ENCODE data around the gene NEK1.

The NEK1 gene

GRCh38 chr4:169611991-169612870 lies at the start of gene NEK1:
TSS of gene NEK1 (minus strand) at chr4:169612583. CDS start at chr4:169602630, 9,953 bp downstream.
- Histone ChIP-seq H3F3A (ENCODE audit: insufficient read depth, low read length) (peaks cover 20% of the 10 kb centered on the region), H3K27ac (ENCODE audit: low read length) (peak within 1 kb of the TSS; percentile 97), H3K79me2 (ENCODE audit: low read length) (peaks cover 21% of the 10 kb centered on the region), H3K4me3 (ENCODE audit: low read length) (peak within 1 kb of the TSS; percentile 78), H2AFZ (ENCODE audit: low read length) (peak within 1 kb of the TSS; percentile 80), H3K4me1 (ENCODE audit: low read length) (peaks cover 9% of the 10 kb centered on the region), H3K9me3 (replicated peaks; ENCODE audit: insufficient read depth, low read length) (no peaks in the 10 kb centered on the region), H4K20me1 (ENCODE audit: insufficient read depth, low read length) (no peaks in the 10 kb centered on the region), H3K27me3 (replicated peaks; ENCODE audit: insufficient read depth, low read length) (no peaks in the 10 kb centered on the region), H3K9me2 (replicated peaks; ENCODE audit: insufficient read depth, low read length) (no peaks in the 10 kb centered on the region), H3K9ac (ENCODE audit: low read length) (peak within 1 kb of the TSS; percentile 93), H3K36me3 (replicated peaks; ENCODE audit: insufficient read depth, low read length) (no peaks in the 10 kb centered on the region), H3K4me2 (ENCODE audit: low read depth, low read length) (peak within 1 kb of the TSS; percentile 89)
- TF ChIP-seq EZH2 (optimal IDR thresholded peaks at IDR 0.05; ENCODE audit: low read depth, low read length) = no peak
- no peak for TF ChIP-seq EZH2phosphoT487 (IDR thresholded peaks at IDR 0.05; ENCODE audit: low read length)
- TF ChIP-seq CTCF (IDR thresholded peaks at IDR 0.05; ENCODE audit: low read length) = no peak
- peak; percentile 89 for DNase-seq

GRCh38 chr4:169661761-169662160 lies 49.4 kb upstream of the NEK1 start:
- Histone ChIP-seq H3K9me3 (replicated peaks; ENCODE audit: insufficient read depth, low read length) (no peaks in the 10 kb centered on the region), H2AFZ (ENCODE audit: low read length) (no peak overlapping the region), H3K27ac (ENCODE audit: low read length) (no peak overlapping the region), H3F3A (ENCODE audit: insufficient read depth, low read length) (no peaks in the 10 kb centered on the region), H3K27me3 (replicated peaks; ENCODE audit: insufficient read depth, low read length) (no peaks in the 10 kb centered on the region), H3K4me1 (ENCODE audit: low read length) (no peaks in the 10 kb centered on the region), H3K79me2 (ENCODE audit: low read length) (peaks cover 14% of the 10 kb centered on the region), H3K36me3 (replicated peaks; ENCODE audit: insufficient read depth, low read length) (no peaks in the 10 kb centered on the region), H3K9ac (ENCODE audit: low read length) (no peak overlapping the region), H3K4me2 (ENCODE audit: low read depth, low read length) (no peak overlapping the region), H3K4me3 (ENCODE audit: low read length) (no peak overlapping the region), H4K20me1 (ENCODE audit: insufficient read depth, low read length) (peaks cover 4% of the 10 kb centered on the region; the same call in 1 of the 2 replicates), H3K9me2 (replicated peaks; ENCODE audit: insufficient read depth, low read length) (no peaks in the 10 kb centered on the region)
- no peak for DNase-seq
- no peak for TF ChIP-seq EZH2phosphoT487 (IDR thresholded peaks at IDR 0.05; ENCODE audit: low read length)
- TF ChIP-seq CTCF (IDR thresholded peaks at IDR 0.05; ENCODE audit: low read length) = no peak
- TF ChIP-seq EZH2 (optimal IDR thresholded peaks at IDR 0.05; ENCODE audit: low read depth, low read length) = no peak

GRCh38 chr4:169660929-169661328 lies 48.5 kb upstream of the NEK1 start:
- no peaks in the 10 kb centered on the region for H3K27me3 ChIP-seq (replicated peaks; ENCODE audit: insufficient read depth, low read length)
- no peak overlapping the region for H3K27ac ChIP-seq (ENCODE audit: low read length)
- H3K4me1 ChIP-seq (ENCODE audit: low read length) = no peaks in the 10 kb centered on the region
- no peaks in the 10 kb centered on the region for H3K36me3 ChIP-seq (replicated peaks; ENCODE audit: insufficient read depth, low read length)
- peaks cover 4% of the 10 kb centered on the region; the same call in 1 of the 2 replicates for H4K20me1 ChIP-seq (ENCODE audit: insufficient read depth, low read length)
- TF ChIP-seq CTCF (IDR thresholded peaks at IDR 0.05; ENCODE audit: low read length) (no peak), EZH2 (optimal IDR thresholded peaks at IDR 0.05; ENCODE audit: low read depth, low read length) (no peak), EZH2phosphoT487 (IDR thresholded peaks at IDR 0.05; ENCODE audit: low read length) (no peak)
- no peaks in the 10 kb centered on the region for H3K9me3 ChIP-seq (replicated peaks; ENCODE audit: insufficient read depth, low read length)
- H2AFZ ChIP-seq (ENCODE audit: low read length) = no peak overlapping the region
- no peak overlapping the region for H3K4me2 ChIP-seq (ENCODE audit: low read depth, low read length)
- H3K9ac ChIP-seq (ENCODE audit: low read length) = no peak overlapping the region
- no peak for DNase-seq
- H3F3A ChIP-seq (ENCODE audit: insufficient read depth, low read length) = no peaks in the 10 kb centered on the region
- H3K4me3 ChIP-seq (ENCODE audit: low read length) = no peak overlapping the region
- H3K79me2 ChIP-seq (ENCODE audit: low read length) = peaks cover 17% of the 10 kb centered on the region
- H3K9me2 ChIP-seq (replicated peaks; ENCODE audit: insufficient read depth, low read length) = no peaks in the 10 kb centered on the region

All from MM.1S (cell line).